ENCODE measurements around the gene KIF2C. TPM values are rescaled to one million over a fixed set of nuclear protein-coding genes. Genes with fewer than 3 reads are reported as not detected.
A peak's percentile ranks its signal among the peaks of the same experiment; 100 is the strongest.

Gene KIF2C
- total RNA-seq, 1 donor from 2014 or later: 0.79 TPM

DNA sequence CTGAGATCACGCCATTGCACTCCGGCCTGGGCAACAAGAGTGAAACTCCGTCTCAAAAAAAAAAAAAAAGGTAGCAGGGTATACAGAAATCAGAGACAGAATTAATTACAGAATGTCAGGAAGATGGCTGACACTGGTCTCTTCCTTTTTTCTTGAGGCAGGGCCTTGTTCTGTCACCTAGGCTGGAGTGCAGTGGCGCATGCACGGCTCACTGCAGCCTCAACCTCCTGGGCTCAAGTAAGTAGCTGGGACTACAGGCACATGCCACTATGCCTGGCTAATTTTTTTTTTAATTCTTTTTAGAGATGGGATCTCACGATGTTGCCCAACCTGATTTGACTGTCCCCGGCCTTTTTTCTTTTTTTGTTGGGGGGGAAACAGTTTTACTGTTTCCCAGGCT is 25.1 kb upstream of the KIF2C start:
- TF ChIP-seq, protein P1, sequence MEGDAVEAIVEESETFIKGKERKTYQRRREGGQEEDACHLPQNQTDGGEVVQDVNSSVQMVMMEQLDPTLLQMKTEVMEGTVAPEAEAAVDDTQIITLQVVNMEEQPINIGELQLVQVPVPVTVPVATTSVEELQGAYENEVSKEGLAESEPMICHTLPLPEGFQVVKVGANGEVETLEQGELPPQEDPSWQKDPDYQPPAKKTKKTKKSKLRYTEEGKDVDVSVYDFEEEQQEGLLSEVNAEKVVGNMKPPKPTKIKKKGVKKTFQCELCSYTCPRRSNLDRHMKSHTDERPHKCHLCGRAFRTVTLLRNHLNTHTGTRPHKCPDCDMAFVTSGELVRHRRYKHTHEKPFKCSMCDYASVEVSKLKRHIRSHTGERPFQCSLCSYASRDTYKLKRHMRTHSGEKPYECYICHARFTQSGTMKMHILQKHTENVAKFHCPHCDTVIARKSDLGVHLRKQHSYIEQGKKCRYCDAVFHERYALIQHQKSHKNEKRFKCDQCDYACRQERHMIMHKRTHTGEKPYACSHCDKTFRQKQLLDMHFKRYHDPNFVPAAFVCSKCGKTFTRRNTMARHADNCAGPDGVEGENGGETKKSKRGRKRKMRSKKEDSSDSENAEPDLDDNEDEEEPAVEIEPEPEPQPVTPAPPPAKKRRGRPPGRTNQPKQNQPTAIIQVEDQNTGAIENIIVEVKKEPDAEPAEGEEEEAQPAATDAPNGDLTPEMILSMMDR (IDR thresholded peaks at IDR 0.05; ENCODE audit: insufficient read depth, low read length, severe bottlenecking): no peak
- FAIRE-seq (no peak), DNase-seq (ENCODE audit: low read depth) (no peak)
- Histone ChIP-seq H3K36me3 (ENCODE audit: control insufficient read depth, insufficient read depth, low read length) (no peaks in the 10 kb centered on the region), H3K27me3 (ENCODE audit: control insufficient read depth, insufficient read depth, low read length) (no peaks in the 10 kb centered on the region), H3K4me3 (ENCODE audit: low read depth, low read length) (no peak overlapping the region)

DNA sequence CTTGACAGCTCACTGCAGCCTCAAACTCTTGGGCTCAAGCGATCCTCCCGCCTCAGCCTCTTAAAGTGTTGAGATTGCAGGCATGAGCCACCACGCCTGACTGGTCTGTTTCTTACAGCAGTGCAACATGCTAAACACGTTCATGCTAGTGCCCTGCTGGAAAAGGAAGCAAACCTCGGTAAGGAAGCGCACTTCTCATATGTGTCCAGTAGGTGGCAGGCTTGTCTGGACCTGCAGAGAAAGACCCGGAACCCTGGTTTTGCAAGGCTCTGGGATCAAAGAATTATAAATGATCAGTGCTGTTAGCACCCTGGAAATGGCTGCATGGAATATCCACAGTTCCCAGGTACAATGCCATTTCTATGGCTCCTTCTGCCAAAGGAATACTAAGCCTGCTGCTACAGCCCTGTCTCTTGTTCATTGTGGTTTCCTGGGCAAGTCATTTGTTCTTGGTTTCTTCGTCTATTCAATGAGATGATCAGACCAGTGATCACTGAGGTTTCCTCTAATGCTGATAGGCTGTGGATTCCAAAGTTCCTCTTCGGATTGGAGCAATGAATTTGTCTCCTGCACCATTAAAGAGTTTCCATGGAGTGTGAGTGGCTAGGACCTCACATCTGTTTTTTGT is 24.6 kb upstream of the KIF2C start:
- Histone ChIP-seq H3K36me3 (ENCODE audit: control insufficient read depth, insufficient read depth, low read length) (no peaks in the 10 kb centered on the region), H3K27me3 (ENCODE audit: control insufficient read depth, insufficient read depth, low read length) (no peaks in the 10 kb centered on the region), H3K4me3 (ENCODE audit: low read depth, low read length) (no peak overlapping the region)
- DNase-seq (ENCODE audit: low read depth) (peak; percentile 76), FAIRE-seq (peak; percentile 50)
- TF ChIP-seq, protein P1 (IDR thresholded peaks at IDR 0.05; ENCODE audit: insufficient read depth, low read length, severe bottlenecking): peak; percentile 86

DNA sequence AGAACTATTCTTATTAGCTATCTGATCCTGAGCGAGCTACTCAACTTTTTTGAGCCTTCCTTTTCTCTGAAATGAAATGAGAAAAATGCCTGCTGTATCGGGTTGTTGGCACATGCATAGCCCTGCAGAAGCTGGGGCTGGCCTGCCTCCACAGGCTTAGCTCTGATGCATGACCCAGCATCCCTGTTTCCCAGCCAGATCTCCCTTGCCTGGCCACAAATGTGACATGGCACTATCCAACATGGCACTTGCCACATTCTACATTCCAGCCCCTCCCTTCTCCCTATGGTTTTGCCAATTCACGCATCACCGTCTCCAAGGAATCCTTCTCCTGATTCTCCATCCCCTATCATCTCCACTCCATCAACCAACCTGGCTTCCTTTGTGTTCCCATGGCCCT is 22.5 kb upstream of the KIF2C start:
- FAIRE-seq (peak; percentile 79), DNase-seq (ENCODE audit: low read depth) (no peak)
- no peak overlapping the region for H3K4me3 ChIP-seq (ENCODE audit: low read depth, low read length)
- TF ChIP-seq, protein P1 (IDR thresholded peaks at IDR 0.05; ENCODE audit: insufficient read depth, low read length, severe bottlenecking): no peak
- H3K36me3 ChIP-seq (ENCODE audit: control insufficient read depth, insufficient read depth, low read length): no peaks in the 10 kb centered on the region
- no peaks in the 10 kb centered on the region for H3K27me3 ChIP-seq (ENCODE audit: control insufficient read depth, insufficient read depth, low read length)

DNA sequence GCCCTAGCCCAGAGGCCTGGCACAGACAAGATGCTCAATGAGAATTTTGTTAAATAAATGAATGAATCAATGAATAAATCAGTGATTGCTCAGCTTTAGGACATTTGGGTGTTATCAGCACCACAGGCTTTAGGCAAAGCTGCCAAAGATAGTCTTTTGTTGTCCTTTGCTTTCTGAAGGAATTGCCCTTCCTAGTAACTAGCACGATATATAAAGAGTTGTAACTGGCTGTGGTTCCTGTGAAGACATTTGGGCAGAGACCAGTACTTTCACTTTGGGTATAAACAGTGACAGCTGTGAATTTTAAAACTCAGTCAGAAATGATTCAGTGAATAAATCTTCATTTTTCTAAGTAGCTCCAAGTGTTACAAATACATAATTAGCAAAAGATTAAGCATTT is 22.0 kb upstream of the KIF2C start:
- FAIRE-seq: no peak
- Histone ChIP-seq H3K36me3 (ENCODE audit: control insufficient read depth, insufficient read depth, low read length) (no peaks in the 10 kb centered on the region), H3K4me3 (ENCODE audit: low read depth, low read length) (no peak overlapping the region), H3K27me3 (ENCODE audit: control insufficient read depth, insufficient read depth, low read length) (no peaks in the 10 kb centered on the region)
- TF ChIP-seq, protein P1 (IDR thresholded peaks at IDR 0.05; ENCODE audit: insufficient read depth, low read length, severe bottlenecking): no peak
- no peak for DNase-seq (ENCODE audit: low read depth)

DNA sequence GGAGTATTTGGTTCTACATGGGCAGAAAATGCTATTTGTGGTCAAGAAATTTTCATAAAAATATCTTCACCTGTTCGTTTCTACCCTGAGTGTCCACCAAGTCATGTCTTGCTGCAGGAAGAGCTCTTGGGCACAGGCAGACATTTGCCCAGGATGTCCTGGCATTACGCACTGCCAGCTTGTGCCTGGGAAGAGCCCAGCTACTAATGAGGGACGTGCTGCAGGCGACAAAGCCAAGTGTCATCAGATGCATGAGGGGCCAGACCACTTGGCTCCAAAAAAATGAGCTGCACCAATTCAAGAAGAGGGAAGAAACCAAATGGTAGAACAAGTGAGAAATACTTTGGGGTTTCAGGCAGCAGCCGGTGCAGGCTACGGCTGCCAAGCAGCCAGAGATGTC is 21.5 kb upstream of the KIF2C start:
- TF ChIP-seq, protein P1 (IDR thresholded peaks at IDR 0.05; ENCODE audit: insufficient read depth, low read length, severe bottlenecking): no peak
- H3K4me3 ChIP-seq (ENCODE audit: low read depth, low read length): no peak overlapping the region
- no peaks in the 10 kb centered on the region for H3K36me3 ChIP-seq (ENCODE audit: control insufficient read depth, insufficient read depth, low read length)
- H3K27me3 ChIP-seq (ENCODE audit: control insufficient read depth, insufficient read depth, low read length): no peaks in the 10 kb centered on the region
- DNase-seq (ENCODE audit: low read depth) (no peak), FAIRE-seq (no peak)

DNA sequence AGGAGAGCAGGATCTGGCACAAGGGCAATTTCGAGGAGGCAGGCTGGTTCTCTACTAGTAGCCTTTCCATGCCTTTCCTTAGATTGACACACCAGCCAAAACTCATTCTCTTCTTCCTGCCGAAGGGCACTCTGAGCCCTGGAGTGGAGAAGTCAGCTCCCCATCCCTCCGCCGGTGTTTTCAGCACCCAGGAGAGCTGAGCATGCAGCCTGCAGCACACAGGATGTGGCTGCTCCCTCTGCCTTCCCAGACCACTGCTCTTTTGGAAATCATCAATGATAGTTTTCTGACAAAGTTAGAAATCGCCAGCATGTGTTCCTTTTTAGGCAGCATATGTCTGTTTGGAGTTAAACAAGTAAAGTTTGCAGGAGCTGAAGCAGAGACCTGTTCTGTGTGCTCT is 20.3 kb upstream of the KIF2C start:
- TF ChIP-seq, protein P1 (IDR thresholded peaks at IDR 0.05; ENCODE audit: insufficient read depth, low read length, severe bottlenecking): no peak
- no peak overlapping the region for H3K4me3 ChIP-seq (ENCODE audit: low read depth, low read length)
- no peaks in the 10 kb centered on the region for H3K36me3 ChIP-seq (ENCODE audit: control insufficient read depth, insufficient read depth, low read length)
- no peaks in the 10 kb centered on the region for H3K27me3 ChIP-seq (ENCODE audit: control insufficient read depth, insufficient read depth, low read length)
- DNase-seq (ENCODE audit: low read depth) (no peak), FAIRE-seq (no peak)

All from bronchial epithelial cell (primary cell).